Esophagus squamous epithelium (tissue), 4 donors: ENCODE data around the gene FRK.

ENCODE experiments used
- CTCF ChIP-seq, 6 experiments: fragments of 450-650 bp in 4 of 6; fragments of 200-600 bp in 2 of 6; sonication (generic) in 2 of 6; IDR thresholded peaks; one replicate each; pipeline ENCODE4 v1.5.1; 2016 to 2019; ENCODE audit warnings: antibody characterized with exemption in 6 of 6, mild to moderate bottlenecking in 4 of 6, moderate library complexity in 4 of 6
- POLR2A ChIP-seq, 4 donors: fragments of 450-650 bp; IDR thresholded peaks; one replicate each; pipeline ENCODE4 v1.6.1; 2017; ENCODE audit warnings: antibody characterized with exemption in 4 of 4, mild to moderate bottlenecking in 4 of 4, moderate library complexity in 3 of 4

- TF ChIP-seq CTCF (IDR thresholded peaks at IDR 0.05): no peak
- no peak for TF ChIP-seq POLR2A (IDR thresholded peaks at IDR 0.05)
These were observed 41.3 kb downstream of the FRK start for GRCh38 chr6:116019428-116019827.
